Measurements from ENCODE around the gene RTEL1.

Gene RTEL1

GRCh38 chr20:63701329-63702035 is 43.4 kb downstream of the RTEL1 start:
- TF ChIP-seq, protein P1, sequence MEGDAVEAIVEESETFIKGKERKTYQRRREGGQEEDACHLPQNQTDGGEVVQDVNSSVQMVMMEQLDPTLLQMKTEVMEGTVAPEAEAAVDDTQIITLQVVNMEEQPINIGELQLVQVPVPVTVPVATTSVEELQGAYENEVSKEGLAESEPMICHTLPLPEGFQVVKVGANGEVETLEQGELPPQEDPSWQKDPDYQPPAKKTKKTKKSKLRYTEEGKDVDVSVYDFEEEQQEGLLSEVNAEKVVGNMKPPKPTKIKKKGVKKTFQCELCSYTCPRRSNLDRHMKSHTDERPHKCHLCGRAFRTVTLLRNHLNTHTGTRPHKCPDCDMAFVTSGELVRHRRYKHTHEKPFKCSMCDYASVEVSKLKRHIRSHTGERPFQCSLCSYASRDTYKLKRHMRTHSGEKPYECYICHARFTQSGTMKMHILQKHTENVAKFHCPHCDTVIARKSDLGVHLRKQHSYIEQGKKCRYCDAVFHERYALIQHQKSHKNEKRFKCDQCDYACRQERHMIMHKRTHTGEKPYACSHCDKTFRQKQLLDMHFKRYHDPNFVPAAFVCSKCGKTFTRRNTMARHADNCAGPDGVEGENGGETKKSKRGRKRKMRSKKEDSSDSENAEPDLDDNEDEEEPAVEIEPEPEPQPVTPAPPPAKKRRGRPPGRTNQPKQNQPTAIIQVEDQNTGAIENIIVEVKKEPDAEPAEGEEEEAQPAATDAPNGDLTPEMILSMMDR (IDR thresholded peaks at IDR 0.05; ENCODE audit: low read depth, low read length), result no peak
- in situ Hi-C loops (cut with HindIII; ENCODE audit: low sequenced_read_pairs), result no loop called here
- no peak overlapping the region for H3K4me3 ChIP-seq (ENCODE audit: low read depth, low read length)
- DNase-seq (ENCODE audit: low read depth, low spot score), result no peak

- in situ Hi-C loops (cut with HindIII; ENCODE audit: low sequenced_read_pairs), result no loop called here
- TF ChIP-seq, protein P1 (IDR thresholded peaks at IDR 0.05; ENCODE audit: low read depth, low read length), result no peak
- no peak overlapping the region for H3K4me3 ChIP-seq (ENCODE audit: low read depth, low read length)
- DNase-seq (ENCODE audit: low read depth, low spot score), result no peak
These were observed 44.0 kb downstream of the RTEL1 start for GRCh38 chr20:63702036-63702665.

GRCh38 chr20:63702751-63703470 is 44.8 kb downstream of the RTEL1 start:
- in situ Hi-C loops (cut with HindIII; ENCODE audit: low sequenced_read_pairs), result no loop called here
- no peak for DNase-seq (ENCODE audit: low read depth, low spot score)
- no peak overlapping the region for H3K4me3 ChIP-seq (ENCODE audit: low read depth, low read length)
- TF ChIP-seq, protein P1 (IDR thresholded peaks at IDR 0.05; ENCODE audit: low read depth, low read length), result no peak

DNA sequence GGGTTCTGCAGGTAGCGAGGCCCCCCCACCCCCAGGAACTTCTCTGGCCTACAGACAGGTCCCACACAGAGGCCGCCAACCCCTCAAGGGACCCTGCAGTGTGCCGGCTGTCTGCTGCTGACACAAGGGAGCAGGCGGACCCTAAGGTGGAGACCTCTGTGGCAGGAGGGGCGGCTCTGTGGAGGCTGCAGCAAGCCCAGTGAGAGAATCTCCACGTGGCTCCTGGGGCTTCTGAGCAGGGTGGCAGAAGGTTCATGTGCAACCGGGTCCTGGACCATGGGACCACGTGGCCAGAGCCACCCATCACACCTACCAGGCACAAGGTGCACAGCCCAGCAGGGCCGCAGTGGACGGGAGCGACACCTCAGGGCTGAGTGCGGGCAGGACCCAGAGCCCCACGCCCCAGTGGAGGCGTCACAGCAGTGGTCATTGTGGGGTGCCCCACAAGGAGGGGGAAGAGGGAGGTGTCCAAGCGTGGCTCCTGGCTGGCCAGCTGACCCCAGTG is 45.4 kb downstream of the RTEL1 start:
- no peak overlapping the region for H3K4me3 ChIP-seq (ENCODE audit: low read depth, low read length)
- no peak for DNase-seq (ENCODE audit: low read depth, low spot score)
- TF ChIP-seq, protein P1 (IDR thresholded peaks at IDR 0.05; ENCODE audit: low read depth, low read length), result no peak
- in situ Hi-C loops (cut with HindIII; ENCODE audit: low sequenced_read_pairs), result no loop called here

DNA sequence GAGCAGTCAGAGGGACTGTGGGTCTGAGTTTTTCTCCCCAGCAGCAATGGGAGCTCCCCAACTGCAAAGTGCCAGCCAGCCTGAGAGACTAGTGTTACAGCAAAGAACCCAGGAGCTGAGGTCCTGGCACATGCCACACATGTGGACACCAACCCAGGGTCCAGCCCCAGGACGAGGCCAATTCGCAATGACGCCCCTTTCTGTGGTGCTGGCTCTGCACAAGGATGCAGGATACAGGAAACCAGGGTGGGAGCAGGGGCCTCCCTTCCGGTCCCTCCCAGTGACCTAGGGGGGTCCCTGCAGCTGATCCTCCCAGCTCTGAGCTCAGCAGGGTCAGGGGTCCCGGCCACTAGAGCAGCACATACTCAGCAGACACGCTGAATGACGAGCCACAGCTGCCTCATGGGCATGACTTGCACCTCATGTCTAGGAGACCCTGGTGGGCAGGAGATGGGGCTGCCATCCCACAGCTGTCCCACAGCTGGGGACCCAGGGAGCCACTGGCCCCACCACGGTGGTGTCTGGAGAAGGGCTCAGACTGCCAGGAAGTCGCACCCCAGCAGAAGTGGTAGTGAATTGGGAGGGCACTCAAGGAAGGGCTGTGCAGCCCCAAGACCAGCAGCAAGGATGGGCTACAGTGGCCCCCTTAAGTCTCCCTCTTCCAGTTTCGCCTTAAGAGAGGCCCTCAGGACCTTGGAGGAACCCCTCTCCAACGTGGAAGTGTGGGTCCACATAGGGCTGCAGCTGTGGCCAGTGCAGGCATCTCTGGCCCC is 46.0 kb downstream of the RTEL1 start:
- no peak overlapping the region for H3K4me3 ChIP-seq (ENCODE audit: low read depth, low read length)
- TF ChIP-seq, protein P1 (IDR thresholded peaks at IDR 0.05; ENCODE audit: low read depth, low read length), result no peak
- no peak for DNase-seq (ENCODE audit: low read depth, low spot score)
- in situ Hi-C loops (cut with HindIII; ENCODE audit: low sequenced_read_pairs), result no loop called here

DNA sequence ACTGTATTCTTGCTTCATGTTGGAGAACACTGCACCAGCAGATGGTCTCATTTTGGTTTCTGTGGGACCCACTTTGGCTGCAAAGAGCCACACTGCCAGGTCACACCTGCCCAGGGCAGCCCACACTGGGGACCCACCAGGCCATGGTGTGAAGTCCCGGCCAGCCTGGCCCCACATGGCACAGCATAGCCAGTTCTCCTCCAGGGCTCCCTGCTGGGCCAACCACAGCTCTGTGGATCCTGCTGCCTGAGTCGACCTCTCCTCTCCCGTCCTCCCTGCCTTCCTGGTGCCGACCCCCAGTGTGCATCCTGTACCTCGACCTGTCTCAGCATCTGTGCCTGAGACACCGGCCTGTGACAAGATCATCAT is 46.6 kb downstream of the RTEL1 start:
- TF ChIP-seq, protein P1 (IDR thresholded peaks at IDR 0.05; ENCODE audit: low read depth, low read length), result no peak
- in situ Hi-C loops (cut with HindIII; ENCODE audit: low sequenced_read_pairs), result no loop called here
- DNase-seq (ENCODE audit: low read depth, low spot score), result no peak
- H3K4me3 ChIP-seq (ENCODE audit: low read depth, low read length), result no peak overlapping the region
